NCI-H526 treated with DMSO at 0.1 percent for 48 hours (cell line): ENCODE measurements around the gene ADGRD1.

Experiments used
- DNase-seq: peaks from one replicate; lab custom pipeline; 2025; lab: John Stamatoyannopoulos, UW

The ADGRD1 gene

GRCh38 chr12:131091976-131092691, 138.4 kb downstream of the ADGRD1 start:
- DNase-seq: no peak

DNA sequence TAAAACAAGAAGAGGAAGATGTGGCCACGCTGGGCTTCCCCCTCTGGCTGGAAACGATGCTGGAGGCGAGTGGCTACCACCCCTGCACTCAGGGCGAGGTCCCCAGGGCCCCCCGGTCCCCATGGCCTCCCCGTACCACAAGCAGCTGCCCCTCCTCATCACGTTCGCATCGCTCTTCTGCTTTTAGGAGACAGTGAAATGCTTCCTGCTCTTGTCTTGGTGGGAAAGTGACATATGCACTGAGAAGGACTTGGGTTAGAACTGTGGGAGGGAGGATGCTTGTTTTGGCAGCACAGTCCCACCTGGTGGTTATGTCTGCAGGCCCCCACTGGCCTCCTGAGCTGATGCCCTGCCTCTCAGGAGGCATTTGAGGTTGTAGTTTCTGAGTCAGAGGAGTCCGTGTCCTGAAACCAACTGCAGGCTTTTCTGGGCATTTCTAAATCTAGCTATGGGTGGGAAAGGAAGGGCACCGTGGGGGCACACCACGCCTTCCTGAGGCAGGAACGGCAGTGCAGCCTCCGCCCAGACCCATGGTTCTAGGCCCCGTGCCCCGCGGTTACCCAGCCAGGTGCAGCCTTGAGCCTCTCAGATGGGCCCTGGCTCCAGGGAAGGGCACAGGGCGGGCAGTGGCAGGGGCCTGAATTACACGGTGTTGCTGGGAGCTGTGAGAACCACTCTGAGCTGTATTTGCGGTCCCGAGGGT, 139.3 kb downstream of the ADGRD1 start:
- no peak for DNase-seq

- DNase-seq: no peak
Observed at GRCh38 chr12:131093604-131093955, 139.9 kb downstream of the ADGRD1 start.

DNA sequence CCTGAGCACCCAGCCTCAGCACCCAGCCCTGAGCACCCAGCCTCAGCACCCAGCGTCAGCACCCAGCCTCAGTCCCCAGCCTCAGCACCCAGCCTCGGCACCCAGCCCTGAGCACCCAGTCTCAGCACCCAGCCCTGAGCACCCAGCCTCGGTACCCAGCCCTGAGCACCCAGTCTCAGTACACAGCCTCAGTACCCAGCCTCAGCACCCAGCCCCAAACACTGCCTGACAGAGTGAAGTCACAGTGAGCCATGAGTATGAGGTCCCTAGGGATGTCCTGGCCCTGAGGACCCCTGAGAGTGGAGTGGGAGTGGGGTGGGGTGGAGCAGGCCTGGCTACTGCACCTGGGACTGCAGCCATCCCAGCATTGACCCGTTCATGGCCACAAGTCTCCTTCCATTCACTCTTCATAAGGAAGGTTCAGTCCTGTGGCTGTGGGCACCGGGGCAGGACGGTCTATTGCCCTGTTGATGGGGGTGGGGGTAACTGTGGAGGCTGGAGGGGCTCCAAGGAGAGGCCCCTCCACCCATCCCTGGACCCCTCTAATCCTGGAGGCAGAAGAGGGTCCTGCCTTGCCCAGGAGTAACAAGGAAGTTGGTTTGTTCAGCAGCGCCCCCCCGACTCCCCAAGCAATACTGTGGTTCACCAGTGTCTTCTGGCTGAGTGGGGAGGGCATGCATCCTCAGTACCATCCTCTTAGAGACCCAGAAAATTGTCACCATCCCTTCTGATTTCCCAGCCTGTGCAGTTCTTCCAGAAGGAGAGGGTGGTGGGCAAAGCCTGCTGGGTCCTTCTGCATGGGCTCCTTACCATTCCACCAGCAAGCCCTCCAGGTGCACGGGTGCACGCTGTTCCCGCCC, 140.5 kb downstream of the ADGRD1 start:
- no peak for DNase-seq

- no peak for DNase-seq
Observed at GRCh38 chr12:131094831-131095805, 141.4 kb downstream of the ADGRD1 start.

DNA sequence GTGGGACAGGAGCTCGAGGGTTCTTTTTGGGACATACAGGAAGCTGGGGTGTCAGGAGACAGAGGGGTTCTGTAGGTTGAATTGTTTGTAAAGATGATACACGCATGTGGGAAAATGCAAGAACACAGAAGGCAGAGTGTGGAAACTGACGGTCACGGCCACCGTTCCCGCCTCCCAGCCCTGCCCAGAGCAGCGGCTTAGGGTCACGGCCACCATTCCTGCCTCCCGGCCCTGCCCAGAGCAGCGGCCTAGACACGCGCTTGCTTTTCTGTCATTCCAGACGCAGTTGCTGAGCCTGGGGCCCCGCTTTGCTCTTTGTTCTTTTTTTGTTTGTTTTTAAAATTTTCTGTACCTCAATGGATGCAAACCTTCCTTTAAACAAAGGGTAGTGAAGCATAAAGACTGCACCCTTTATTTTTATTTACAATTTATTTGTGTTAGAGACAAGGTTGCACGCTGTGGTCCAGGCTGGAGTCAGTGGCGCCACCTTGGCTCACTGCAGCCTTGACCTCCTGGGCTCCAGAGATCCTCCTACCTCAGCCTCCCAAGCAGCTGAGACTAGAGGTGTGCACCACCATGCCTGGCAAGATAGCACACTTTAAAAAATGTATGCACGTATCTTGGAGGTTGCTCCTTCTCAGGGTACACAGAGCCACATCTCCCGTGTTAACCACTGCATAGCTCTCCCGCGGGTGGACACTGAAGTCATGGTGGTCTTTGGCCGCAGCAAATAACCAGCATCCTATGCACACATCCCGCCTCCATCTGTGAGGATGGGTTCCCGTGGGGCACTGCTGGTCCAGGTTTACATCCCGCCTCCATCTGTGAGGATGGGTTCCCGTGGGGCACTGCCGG, 142.3 kb downstream of the ADGRD1 start:
- DNase-seq: no peak

DNA sequence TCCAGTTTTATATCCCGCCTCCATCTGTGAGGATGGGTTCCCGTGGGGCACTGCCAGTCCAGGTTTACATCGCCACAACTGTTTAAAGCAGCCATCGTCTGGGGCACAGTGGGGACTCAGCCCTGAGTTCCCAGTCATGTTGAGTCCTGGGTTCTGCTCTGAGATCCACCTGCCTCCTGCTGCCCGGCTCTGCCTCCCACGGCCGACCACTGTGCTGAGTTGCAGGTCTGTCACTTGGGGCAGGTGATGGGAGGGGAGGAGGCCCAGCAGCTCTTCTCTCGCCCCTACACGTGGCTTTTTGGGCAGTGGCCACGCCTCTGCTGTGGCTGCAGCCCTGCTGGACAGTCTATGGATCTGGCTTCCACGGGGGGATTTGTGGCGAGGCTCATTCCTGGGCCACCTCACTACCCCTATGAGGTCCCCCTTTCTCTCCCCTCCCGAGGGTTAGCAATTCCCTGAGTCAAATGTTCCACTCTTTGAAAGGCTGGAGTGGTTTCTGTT, 143.0 kb downstream of the ADGRD1 start:
- no peak for DNase-seq

GRCh38 chr12:131097202-131098177, 143.8 kb downstream of the ADGRD1 start:
- no peak for DNase-seq

DNA sequence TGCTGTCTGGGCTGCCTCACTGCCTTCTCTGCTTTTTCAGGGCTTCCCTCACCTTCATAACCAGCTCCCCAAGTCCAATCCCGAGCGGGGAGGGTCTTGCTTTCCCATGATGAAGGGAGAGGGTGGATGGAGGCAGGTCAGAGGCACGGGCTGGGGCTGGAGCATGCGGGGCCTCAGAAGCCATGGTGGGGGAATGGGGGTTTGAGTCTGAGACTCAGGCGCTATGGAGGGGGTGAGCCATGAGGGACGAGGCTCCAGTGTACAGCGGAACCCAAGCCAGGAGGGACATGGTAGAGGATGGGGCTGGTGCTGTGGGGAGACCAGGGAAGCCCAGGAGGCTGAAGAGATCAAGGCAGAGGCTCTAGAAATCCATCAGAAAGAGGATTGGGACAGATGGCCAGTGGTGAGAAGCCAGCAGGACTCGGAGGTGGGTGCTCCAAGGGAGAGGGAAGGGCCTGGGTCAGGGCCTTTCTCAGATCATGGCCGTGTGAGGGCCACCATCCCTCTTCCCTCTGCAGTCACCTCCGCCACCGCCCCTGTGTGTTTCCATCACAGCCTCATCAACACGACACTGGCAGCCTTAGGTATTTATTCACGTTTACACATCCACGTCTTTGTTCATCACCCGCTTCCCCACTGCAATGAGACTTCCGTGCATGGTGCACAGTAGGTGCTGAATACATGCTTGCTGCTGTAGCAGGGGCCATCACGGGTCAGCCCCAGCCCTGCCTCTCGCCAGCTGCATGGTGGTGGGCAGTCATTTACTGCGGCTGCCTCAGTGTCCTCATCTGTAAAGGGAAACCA, 144.7 kb downstream of the ADGRD1 start:
- DNase-seq: no peak

DNA sequence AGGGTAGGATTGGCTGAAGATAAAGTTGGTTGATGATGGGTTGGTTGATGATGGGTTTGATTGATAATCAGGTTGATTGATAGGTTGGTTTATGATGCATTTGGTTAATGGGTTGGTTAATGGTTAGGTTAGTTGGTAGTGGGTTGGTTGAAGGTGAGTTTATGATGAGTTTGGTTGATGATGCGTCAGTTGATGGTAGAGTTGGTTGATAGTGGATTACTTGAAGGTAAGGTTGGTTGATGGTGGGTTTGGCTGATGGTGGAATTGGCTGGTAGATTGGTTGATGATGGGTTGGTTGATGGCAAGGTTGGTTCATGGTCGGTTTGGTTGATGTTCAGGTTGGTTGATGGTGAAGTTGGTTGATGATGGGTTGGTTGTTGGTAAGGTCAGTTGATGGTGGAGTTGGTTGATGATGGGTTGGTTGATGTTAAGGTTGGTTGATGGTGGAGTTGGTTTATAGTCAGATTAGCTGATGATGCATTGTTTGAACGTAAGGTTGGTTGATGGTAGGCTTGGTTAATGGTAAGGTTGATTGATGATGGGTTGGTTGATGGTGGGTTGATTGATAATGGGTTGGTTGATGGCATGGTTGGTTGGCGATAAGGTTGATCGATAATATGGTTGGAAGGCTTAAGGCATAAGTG, 146.4 kb downstream of the ADGRD1 start:
- DNase-seq: no peak

DNA sequence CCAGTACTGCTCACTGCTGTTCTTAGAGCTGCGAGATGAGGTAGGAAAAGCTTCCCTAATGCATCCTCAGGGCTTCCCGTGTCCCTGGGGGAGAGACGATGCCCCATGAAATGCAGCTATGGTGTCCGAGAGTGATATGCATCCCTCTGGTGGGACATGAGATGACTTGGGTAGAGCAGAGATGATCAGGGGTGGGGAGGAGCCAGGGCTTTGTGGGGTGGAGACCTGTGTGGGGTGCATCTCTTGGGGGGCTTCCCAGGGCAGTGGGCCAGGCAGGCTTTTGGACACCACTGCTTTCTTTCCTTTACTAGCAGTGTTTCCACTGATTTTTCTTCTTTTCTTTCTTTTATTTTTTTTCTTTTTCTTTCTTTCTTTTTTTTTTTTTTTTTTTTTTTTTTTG, 147.3 kb downstream of the ADGRD1 start:
- no peak for DNase-seq

- DNase-seq: no peak
Observed at GRCh38 chr12:131101703-131102492, 148.2 kb downstream of the ADGRD1 start.

- DNase-seq: no peak
Observed at GRCh38 chr12:131102493-131102931, 148.8 kb downstream of the ADGRD1 start.

DNA sequence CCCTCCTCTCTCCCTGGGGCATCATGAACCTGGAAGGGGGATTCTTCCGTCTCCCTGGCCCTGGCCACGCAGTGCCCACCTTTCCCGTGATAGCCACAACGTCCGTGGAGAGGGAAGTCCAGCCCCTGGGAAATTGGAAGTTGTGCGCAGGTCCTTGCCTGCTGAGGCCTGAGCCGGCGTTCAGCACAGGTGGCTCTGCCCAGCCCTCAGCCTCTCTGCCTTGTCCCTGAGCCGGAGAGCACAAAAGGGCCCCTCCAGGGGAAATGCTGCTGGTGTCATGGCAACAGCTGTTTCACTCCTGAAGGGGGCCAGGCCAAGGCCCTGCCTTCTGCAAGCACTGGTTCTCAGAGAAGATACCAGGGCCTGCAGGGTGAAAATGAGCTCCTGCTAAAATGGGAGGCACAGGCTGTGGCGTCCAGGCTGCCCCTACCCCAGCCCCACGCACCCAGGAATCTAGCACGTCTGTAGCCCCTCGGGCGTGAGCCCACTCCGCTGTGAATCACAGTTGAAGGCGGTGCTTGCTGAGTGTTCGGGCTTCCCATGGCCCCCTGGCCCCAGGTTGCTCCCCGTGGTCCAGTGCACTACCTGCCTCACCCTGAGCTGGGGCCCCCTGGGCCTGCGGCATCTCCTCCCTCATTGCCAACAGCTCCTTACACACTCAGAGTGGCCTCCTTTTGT, 149.4 kb downstream of the ADGRD1 start:
- no peak for DNase-seq

DNA sequence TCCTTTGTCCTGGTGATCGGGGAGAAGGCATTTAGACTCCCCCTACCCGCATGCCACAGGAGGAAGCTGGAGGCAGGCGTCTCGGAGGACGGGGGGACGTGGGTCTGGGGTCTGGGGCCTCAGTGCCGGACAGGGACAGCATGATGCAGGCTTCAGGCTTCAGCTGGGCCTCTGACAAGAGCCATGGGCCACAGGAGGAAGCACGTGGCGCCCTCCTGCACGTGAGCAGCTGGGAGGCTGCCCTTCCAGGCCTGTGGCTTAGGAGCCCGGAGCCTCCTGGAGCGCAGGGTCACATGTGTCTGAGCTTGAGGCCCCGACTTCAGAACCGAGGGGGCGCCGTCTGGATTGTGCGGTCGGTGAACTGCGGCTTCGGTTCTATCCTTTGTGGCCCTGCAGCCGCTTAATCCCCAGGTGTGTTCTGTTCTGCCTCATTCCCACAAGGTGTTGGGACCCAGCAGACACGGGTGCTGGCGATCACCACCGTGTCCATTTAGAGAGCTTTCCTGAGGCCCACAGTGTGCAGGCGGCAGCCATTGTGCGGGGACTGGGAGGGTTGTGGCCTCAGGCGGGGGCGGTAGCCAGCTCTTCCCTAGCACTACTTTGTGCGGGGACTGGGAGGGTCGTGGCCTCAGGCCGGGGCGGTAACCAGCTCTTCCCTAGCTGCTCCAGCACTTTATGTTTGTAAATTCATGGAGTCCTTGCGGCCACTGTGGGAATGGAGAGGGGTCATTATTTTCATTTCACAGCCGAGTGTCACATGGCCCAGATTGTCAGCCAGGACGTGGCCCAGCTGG, 150.2 kb downstream of the ADGRD1 start:
- no peak for DNase-seq
